ENCODE data around the gene CDK10. TPM values are rescaled to one million over a fixed set of nuclear protein-coding genes. Genes with fewer than 3 reads are reported as not detected.
"Not testable (repeated sequence)": the region's sequence is repeated elsewhere in the genome, so short reads cannot be mapped to it uniquely, and the experiment has no call there.

The CDK10 gene
- total and polyA plus RNA-seq, 9 of the 15 experiments (the other 6 are each of a cell fraction or from before 2014, with no cell fraction given): 2.0 to 85.1 (median 40.1) TPM

DNA sequence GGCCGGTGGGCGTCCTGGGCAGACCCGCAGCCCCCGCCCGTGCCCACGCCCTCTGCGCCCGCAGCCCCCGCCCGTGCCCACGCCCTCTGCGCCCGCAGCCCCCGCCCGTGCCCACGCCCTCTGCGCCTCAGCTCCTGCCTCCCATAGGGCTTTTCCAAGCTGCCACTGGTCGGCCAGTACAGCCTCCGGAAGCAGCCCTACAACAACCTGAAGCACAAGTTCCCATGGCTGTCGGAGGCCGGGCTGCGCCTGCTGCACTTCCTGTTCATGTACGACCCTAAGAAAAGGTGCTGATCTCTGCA is 8.2 kb downstream of the CDK10 start:
- in situ Hi-C loops (cut with MboI); H3K4me3 ChIP-seq; intact Hi-C loops (cut with micrococcal nuclease); BruUV-seq (replicated peaks); H3K79me2 ChIP-seq (ENCODE audit: control insufficient read depth, insufficient read depth, low read length); DNase-seq (ENCODE audit: extremely low read depth in 1 of 4, low spot score in 3 of 4); H3K27me3 ChIP-seq (ENCODE audit: control insufficient read depth in 2 of 2, insufficient read depth in 2 of 2, low read length in 2 of 2); H3K9ac ChIP-seq (ENCODE audit: insufficient read depth in 1 of 2, low read depth in 2 of 2, low read length in 2 of 2); H4K20me1 ChIP-seq (replicated peaks; ENCODE audit: control insufficient read depth, insufficient read depth, low read length); FAIRE-seq; CTCF ChIA-PET (ENCODE audit: low intra/inter-chr PET ratio); H3K9me3 ChIP-seq (replicated peaks; ENCODE audit: control insufficient read depth, insufficient read depth, low read depth, low read length); H3K4me2 ChIP-seq (ENCODE audit: insufficient read depth, low read length); H2AFZ ChIP-seq (ENCODE audit: low read depth, low read length); ATAC-seq; H3K27ac ChIP-seq (ENCODE audit: extremely low read depth, low read depth, low read length): not testable (repeated sequence)
- 85% methylated on average over 6 of the region's 23 CpGs for WGBS (ENCODE audit: insufficient coverage, low coverage, missing lambda C conversion rate)
- H3K9me1 ChIP-seq (ENCODE audit: control insufficient read depth, insufficient read depth, low read length): peaks cover 11% of the 10 kb centered on the region
- peaks cover 79% of the 10 kb centered on the region for H3K36me3 ChIP-seq (ENCODE audit: control insufficient read depth, insufficient read depth, low read length)
- peaks cover 1 to 56% of the 10 kb centered on the region in 2 experiments; a peak in 4 of 5 replicates for H3K4me1 ChIP-seq (replicated peaks in 1 of 2; ENCODE audit: control insufficient read depth in 2 of 2, insufficient read depth in 2 of 2, low read length in 2 of 2)
- POLR2A ChIA-PET: interaction anchor here (0.6 to 1.5 kb wide), 3 partner anchors 8 to 11 kb away, joined by 3 to 8 read pairs (median 3); partner anchors contain the start of gene CDK10

GRCh38 chr16:89695086-89695874 is 8.8 kb downstream of the CDK10 start:
- intact Hi-C loops (cut with micrococcal nuclease): no loop called here
- Histone ChIP-seq H4K20me1 (replicated peaks; ENCODE audit: control insufficient read depth, insufficient read depth, low read length) (no peaks in the 10 kb centered on the region), H3K4me1 (replicated peaks in 1 of 2; ENCODE audit: control insufficient read depth in 2 of 2, insufficient read depth in 2 of 2, low read length in 2 of 2) (peaks cover 4 to 61% of the 10 kb centered on the region in 2 experiments), H3K9ac (ENCODE audit: insufficient read depth in 1 of 2, low read depth in 2 of 2, low read length in 2 of 2) (peak overlapping the region in 1 of 2 experiments; percentile 58; a peak in 1 of 4 replicates), H3K36me3 (ENCODE audit: control insufficient read depth, insufficient read depth, low read length) (peaks cover 74% of the 10 kb centered on the region), H3K4me2 (ENCODE audit: insufficient read depth, low read length) (no peak overlapping the region), H2AFZ (ENCODE audit: low read depth, low read length) (no peak overlapping the region), H3K4me3 (no peak overlapping the region), H3K27me3 (ENCODE audit: control insufficient read depth in 2 of 2, insufficient read depth in 2 of 2, low read length in 2 of 2) (no peaks in the 10 kb centered on the region), H3K79me2 (ENCODE audit: control insufficient read depth, insufficient read depth, low read length) (peaks cover under 1% of the 10 kb centered on the region; the same call in 1 of the 3 replicates), H3K9me3 (replicated peaks; ENCODE audit: control insufficient read depth, insufficient read depth, low read depth, low read length) (no peaks in the 10 kb centered on the region), H3K9me1 (ENCODE audit: control insufficient read depth, insufficient read depth, low read length) (peaks cover 11% of the 10 kb centered on the region), H3K27ac (ENCODE audit: extremely low read depth, low read depth, low read length) (no peak overlapping the region)
- ATAC-seq (no peak), DNase-seq (ENCODE audit: extremely low read depth in 1 of 4, low spot score in 3 of 4) (peak in 1 of 4 experiments; percentile 9), FAIRE-seq (no peak)
- WGBS (ENCODE audit: insufficient coverage, low coverage, missing lambda C conversion rate): 91% methylated on average over 27 of the region's 31 CpGs
- BruUV-seq (replicated peaks): no TSS peak
- TF ChIP-seq RBFOX2 (IDR thresholded peaks at IDR 0.05; ENCODE audit: low read depth, low read length) (peak; percentile 67), NCOA6 (IDR thresholded peaks at IDR 0.05) (no peak), ZMIZ1 (IDR thresholded peaks at IDR 0.05; ENCODE audit: low read depth in 2 of 2, low read length in 2 of 2) (no peak), POLR2A (conservative IDR thresholded peaks at IDR 0.05) (peak; percentile 57), ZNF263 (CRISPR knock-in tag; IDR thresholded peaks at IDR 0.05; ENCODE audit: borderline replicate concordance) (0 out of 2 replicates have a peak, but pooled peaks have one; percentile 20), NKRF (IDR thresholded peaks at IDR 0.05; ENCODE audit: borderline replicate concordance) (no peak), POLR2G (IDR thresholded peaks at IDR 0.05; ENCODE audit: low read depth, low read length) (peak; percentile 77), SUPT5H (IDR thresholded peaks at IDR 0.05) (peak; percentile 48), BHLHE40 (IDR thresholded peaks at IDR 0.05; ENCODE audit: low read length) (no peak)
- ChIA-PET POLR2A (interaction anchor here (0.6 to 1.5 kb wide), 3 partner anchors 8 to 64 kb away, joined by 3 to 8 read pairs (median 4); partner anchors contain the start of gene CDK10), CTCF (ENCODE audit: low intra/inter-chr PET ratio) (no interaction called here)
- in situ Hi-C loops (cut with MboI): no loop called here
